Measurements from ENCODE around the gene CEBPA.

Gene CEBPA

DNA sequence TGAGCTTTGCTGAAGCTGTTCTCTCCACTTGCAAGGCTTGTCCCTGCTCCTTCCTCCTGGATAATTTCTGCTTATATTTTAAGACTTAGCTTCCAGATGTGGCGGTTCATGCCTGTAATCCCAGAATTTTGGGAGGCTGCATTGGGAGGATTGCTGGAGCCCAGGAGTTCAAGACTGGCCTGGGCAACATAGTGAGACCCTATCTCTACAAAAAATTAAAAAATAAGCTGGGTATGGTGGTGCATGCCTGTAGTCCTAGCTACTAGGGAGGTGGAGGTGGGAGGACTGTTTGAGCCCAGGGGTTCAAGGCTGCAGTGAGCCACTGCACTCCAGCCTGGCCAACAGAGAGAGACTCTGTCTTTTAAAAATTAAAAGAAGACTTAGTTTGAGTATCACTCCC is 31.6 kb downstream of the CEBPA start:
- DNase-seq, result no peak

DNA sequence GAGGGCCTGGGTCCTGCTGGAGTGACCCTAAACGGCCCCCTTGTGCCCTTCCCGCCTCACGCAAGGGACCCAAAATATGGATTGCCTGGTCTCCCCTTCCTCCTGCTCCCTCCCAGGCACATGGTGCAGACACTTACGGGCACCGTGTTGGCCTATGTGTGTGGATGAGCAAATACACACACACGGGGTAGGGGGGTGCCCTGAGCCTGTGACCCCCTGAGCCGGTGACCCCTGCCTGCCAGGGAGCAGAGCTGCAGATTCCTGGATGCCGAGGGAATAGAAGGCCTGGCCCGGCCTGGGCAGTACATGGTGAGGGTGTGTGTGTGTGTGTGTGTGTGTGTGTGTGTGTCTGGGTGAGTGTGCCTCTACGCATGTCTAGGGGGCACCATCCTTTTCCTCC is 33.3 kb downstream of the CEBPA start:
- no peak for DNase-seq

DNA sequence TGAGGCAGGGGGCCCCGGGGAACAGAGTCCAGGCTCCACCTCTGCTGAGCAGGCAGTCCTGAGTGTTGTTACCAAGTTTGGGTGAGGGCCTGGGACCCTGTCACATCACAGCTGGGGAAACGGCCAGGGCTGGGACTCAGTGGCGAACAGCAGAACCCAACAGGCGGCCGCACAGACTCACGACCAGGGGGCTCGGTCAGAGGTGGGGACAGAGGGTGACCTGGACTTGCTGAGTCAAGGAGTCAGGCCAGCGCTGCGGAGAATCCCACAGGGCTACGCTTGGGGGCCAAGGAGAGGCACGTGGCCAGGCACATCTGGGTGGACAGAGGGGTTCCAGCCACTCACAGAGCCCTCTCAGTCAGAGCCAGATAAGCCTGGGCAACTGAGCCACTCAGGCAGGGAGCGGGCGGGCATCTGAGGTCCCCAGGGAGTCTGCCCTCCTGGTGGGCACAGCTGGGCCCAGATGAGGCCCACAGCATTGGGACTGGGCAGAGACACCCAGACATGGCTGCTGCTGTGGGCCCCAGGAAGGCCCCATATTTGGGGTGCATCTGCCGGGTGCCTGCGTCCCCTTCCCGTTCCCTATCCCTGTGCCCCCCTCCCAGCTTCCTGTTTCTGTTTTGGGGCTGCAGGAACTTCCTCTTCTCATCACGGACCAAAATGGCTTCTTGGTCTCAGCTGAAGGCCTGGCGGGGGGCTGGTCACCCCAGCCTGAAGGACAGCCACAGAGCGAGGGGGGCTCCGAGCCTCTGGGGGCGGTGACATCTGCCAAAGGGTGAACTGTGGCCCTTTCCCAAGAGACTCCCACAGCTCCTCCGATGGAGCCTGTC is 34.0 kb downstream of the CEBPA start:
- DNase-seq, result no peak

DNA sequence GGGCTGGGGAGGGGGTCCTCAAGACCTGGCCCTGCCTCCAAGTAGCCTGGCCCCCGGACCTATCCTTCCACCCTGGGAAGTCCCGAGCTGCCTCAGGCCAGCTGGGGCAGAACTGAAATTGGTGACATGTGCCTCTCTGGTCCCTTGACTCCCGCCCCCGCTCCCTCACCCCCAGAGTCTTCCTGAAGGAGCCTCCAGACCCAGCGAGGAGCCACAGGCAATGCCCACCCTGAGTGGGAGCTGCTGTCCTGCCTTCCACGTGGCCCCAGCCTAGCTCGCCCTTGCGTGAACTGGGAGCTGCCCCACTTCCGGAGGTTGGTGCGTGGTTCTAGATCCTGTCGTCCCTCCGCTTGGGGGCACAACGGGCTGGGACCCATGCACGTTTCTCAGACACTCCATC is 34.6 kb downstream of the CEBPA start:
- DNase-seq, result no peak

DNA sequence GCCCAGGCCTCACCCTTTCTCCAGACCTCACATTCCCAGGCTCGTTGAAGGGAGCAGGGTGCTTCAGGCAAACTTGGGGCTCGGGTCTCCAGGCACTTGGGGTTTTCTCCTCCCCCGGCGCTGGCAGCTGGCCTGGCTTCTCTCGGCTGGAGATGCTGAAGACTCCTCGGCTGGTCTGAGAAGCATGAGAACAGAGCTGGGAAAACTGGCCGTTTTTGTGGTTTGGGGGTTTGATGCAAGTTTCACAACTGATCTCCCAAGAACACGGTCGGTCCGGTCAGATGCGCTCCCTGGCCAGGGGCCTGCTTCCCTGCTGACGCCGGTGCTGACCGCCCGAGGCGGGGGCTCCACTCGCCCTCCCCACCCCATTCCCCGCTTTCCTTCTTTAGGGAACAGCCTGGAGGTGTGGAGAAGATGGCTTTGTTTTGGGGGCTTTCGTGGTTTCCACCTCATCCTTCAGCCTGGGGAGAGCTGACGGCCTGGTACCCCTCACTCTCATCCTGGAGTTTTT is 35.3 kb downstream of the CEBPA start:
- DNase-seq, result no peak

DNA sequence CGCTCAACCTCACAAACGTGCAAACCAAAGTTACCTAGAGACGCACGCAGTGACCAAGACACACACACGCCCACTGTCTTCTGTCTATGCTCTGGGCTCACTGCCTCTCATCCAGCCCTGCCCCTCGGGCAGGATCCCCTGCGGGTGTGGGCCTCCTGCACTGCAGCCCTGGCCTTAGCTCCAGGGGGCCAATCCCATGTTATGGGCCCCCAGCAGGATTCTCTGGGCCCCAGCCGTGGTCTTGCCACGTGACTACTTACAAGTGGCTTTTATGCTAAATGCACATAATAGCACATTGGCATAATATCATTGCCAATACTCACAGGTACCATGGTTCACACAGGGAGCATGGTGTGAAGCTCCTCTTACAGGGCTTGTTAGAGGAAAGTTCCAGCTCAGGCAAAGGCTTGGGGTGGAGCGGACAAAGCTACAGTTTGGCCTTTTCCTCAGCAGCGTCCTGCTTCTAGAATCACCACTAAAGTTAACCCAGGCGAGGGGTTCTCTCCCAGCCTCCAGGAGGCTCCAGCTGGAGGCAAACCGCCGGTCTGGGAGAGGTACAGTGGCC is 37.4 kb downstream of the CEBPA start:
- no peak for DNase-seq

DNA sequence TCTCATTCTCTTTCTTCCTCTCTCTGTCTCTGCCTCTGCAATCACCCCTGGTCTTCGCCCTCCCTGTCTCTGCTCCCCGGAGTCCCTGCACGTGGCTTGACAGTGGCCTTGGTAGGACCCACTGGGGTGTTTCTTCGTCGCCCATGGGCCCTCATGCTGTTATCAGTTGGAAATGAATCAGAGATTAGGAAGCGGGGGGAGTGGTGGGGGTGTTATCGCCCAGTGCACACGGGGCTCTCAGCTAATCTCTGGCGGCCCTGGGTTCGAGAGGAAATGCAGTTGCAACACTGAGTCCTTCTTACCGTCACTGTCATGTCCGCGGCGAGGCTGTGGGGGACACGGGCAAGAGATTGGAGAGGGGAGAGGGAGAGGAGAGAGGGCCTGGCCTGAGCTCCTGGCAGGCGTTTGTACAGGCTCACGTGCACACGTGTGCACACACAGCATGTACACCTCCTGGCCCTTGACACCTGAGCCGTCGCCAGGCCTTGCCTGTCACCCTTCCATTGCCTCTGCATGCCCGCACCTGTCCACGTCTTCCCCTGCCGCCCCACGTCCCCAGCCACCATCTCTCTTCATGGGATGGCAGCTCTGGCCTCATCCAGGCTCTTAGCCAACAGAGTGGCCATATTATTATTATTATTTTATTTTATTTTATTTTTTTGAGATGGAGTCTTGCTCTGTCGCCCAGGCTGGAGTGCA is 38.9 kb downstream of the CEBPA start:
- no peak for DNase-seq

DNA sequence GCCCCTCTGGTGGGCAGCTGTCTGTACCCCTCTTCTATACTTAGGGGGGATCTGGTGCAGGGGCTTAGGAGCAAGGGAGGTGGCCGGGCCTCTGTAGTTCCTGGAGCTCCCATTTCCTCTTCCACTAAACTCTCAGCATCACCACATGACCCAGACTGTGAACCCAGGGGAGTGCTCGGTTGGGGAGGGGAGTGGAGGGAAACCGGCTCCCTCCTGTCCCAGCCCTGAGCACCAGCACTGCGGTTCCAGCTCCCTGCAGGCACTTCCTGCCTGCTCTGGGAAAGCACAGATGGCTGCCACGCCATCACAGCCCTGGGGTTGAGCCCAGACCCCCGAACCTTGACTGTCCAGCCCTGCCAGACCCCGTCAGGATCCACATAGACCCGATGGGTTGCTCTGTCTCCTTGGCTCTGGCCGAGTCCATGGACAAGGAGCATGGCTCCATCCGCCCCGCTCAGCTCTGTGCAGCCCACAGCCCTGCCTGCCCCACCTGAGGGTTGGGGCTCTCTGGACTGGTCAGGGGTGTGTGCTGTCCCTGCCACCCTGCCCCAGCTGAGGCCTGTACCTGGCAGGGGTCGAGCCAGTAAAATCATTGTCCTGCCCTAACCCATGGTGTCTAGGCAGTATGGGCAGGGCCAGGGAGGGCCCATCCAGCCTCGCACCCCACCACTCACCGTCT is 40.7 kb downstream of the CEBPA start:
- no peak for DNase-seq

DNA sequence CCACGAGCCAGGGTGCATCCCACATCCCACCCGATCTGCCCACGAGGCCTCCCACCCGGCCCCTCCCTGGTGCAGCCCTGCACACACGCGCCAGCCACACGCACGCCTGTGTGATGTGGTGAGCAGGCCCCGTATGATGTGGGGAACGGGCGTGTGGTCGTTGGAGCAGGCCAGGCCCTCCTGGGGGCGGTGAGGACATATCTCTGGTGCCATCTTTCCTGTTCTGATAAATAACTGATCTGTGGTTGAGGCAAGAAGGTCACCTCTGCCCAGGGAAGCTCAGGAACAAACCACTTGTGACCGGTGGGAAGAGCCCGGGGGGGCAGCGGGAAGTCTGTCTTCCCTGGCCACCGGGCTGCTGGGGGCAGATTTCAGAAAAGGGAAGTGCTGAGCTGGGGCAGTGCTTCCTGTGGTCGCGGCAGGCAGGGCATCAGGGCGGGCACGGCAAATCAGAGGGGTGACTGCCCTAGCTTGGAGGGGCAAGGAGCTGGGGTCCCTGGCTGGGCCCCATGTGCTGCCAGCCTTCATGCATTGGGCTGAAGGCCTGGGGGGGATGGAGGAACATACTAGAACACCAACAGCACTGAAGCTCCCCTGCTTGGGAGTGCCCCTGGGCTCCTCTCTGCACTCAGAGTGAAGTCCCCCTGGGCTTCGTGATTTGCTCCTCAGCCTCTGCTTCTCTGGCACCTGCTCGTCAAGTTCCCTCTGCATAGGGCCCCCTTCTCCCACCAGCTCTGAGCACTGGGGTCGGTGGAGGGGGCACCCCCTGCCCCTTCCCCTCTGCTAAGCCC is 41.5 kb downstream of the CEBPA start:
- no peak for DNase-seq

DNA sequence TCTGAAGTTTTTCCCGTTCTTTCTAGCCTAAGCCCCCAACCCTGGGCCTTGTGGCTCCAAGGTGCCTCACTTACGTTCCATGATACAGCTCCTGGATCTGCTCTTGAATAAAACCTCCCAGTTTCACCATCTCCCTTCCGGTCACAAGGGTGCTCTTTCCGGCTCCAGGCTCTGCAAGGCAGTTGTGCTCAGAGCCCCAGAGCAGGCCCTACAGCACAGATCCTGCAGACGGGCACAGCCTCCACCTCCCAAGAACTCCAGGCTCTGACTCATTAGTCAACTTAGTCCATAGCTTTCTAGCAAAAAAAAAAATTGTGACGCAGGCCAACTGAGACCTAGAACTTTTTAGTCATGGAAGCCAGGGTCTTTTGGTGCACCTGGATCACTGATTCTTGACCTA is 42.8 kb downstream of the CEBPA start:
- no peak for DNase-seq

DNA sequence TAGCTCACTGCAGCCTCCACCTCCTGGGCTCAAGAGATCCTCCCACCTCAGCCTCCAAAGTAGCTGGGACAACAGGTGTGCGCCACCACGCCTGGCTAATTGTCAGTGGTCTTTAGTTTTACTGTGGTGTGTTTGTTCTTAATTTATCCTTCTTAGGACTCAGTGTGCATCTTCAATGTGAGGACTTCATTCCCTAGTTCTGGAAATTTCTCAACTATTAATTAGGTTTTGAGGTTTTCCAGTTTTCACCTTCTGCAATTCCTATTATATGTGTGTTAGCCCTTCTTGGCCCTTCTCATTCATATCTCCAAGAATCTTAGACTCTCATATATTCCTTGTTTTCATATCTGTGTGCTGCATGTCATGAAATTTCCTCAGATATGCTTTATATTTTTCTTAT is 44.5 kb downstream of the CEBPA start:
- no peak for DNase-seq

DNA sequence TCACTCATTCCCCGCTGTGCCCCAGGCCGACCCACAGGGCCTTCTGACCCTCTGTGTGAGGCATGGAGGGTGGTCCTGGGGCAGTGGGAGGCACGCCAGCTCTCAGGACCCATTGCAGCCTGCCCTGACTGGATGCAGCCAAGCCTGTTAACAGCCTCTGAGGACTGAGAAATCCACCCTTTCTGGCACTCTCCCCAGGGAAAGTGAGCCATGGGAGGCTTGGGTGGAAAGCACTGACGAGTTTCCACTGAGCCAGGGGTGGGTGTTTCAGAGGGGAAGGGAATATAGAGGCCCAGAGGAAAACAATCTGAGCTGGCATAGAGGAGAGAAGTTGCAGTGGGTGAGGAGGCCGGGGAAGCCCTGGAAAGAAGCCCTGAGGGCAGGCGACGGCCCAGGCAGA is 46.1 kb downstream of the CEBPA start:
- no peak for DNase-seq

DNA sequence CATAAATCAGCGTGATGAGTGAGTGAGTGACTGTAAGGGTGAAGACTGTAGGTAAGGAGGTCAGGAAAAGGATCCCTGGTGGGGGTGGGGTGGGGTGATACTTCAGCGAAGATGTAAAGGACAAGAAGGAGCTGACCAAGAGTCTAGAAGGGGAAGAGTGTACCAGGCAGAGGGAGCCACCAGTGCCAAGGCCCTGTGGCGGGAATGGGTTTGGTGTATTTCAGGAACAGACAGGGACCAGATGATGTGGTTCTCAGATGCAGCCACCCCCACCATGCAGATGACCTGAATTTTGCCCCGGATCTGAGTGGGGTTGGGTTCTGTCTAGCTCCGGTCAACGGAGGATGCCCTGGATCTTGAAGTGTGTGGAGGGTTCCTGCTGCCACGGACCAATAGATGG is 46.6 kb downstream of the CEBPA start:
- DNase-seq, result no peak

DNA sequence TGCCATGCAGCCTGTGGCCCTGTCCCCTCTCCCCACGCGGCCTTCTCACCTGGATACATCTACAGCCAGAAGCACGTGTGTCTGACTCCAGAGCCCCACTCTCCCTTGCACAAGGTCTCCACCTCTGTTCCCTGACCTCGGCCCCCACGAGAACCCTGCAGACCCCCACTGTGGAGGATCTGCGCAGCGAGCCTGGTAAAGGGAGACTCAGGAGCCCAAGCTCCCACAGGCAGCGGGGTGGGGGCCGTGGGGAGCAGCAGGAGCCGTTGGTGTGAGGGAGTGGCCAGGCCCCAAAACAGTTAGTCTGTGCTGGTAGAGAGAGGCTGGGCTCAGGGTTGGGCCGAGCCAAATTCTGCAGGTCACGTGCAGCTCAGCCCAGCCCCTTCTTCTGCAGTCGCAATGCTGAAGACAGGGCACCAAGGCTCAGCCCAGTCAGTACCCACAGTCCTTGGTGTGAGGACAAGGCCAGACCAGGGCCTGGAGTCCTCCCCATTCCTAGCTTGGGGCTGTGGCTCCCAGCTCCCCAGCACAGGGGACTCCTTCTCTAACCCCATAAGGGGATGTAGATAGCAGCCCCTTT is 48.0 kb downstream of the CEBPA start:
- no peak for DNase-seq

DNA sequence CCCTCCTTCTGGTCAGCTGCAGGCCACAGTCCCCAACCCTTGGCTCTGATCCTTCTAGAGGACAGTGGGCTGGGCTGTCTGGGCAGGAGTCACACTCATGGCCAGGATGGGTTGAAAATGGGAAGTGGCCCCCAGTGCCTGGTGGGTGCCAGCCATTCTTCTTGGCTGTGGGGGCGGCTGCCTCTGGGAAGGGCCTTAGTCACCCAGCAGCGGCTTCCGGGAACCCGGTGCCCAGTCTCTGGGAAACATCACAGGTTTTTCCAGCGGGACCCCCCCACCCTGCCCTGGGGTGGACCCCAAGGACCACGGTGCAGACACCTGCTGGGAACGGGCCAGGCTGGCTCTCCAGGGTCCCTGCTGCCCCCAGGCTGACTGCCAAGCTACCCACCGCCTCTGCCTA is 49.4 kb downstream of the CEBPA start:
- DNase-seq, result no peak

DNA sequence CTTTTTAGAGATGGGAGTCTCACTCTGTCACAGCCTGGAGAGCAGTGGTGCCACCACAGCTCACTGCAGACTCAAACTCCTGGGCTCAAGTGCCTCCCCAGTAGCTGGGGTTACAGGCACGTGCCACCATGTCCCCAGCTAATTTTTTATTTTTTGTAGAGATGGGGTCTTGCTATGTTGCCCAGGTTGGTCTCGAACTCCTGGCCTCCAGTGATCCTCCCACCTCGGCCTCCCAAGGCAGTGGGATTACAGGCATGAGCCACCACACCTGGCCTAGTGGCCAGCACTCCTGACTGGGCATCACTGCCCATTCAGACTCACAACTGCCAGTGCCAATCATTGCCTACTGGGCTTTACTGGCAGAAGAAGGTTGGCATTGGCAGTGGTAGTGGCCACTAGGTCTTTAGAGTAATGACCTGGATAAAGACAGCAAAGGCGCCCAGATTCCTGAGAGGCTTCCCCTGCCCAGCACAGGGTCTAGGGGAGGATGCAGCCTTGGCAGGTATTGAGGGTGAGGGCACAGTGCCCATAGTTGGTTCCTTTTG is 49.8 kb downstream of the CEBPA start:
- DNase-seq, result no peak

DNA sequence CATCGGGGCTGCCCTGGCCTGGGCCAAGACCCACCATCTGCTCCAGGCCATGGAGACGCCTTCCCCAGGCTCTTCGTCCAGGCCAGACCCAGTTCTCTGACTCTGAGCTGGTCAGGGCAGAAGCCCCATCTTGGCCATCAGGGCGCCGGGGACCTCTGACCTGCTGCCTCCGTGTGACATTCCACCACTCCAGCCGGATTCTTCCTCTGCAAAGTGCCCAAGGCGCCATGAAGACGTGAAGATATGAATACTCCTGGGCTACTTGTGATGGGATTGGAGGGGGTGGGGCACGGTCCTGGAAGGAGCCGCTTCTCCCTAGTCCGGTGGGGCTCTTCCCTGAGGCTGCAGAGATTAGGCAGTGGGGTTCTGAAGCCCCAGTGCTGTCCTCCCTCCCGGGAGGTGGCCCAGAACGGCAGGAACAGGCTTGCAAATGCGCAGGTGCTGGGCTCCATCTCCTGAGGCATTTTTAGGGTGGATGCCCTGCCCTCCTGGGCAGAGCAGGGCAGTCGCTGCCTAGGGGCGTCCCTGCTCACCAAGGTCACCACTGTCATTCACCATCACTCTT is 50.7 kb downstream of the CEBPA start:
- no peak for DNase-seq

DNA sequence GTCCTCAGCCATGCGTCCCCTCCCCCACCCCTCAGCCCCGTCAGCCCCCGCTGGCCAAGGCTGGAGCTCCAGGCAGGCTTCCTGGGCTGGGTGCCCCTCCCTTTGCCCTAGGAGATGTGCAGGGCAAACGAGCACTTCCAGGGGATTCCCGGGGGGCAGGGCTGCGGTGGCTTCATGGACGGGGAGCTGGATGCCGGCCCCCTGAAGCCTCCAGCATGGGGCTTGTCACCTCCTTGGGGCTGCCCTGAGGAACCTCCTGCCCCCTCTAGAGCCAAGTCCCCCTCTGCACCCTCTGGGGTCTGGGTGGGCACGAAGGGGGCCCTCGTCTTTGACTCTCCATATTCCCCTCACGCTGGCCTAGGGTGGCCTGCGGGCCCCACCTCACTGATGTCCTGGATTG is 51.3 kb downstream of the CEBPA start:
- no peak for DNase-seq

DNA sequence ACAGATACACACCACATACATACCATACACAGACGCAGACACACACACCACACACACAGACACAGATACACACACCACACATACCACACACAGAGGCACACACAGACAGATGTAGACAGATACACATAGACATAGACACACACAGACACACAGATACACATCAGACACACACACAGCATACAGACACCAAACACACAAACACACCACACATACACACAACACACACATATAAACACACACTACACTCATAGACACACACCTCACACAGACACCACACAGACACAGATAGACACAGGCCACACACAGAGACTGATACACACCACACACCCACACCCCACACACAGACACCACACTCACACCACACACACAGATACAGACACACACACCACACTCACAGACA is 51.8 kb downstream of the CEBPA start:
- DNase-seq, result no peak

Measured in stimulated activated CD8-positive, alpha-beta memory T cell treated with anti-CD3 and anti-CD28 coated beads, Interleukin-4, amount 100 ng/mL, for 48 hours (primary cell).